Neural cell (in vitro differentiated cells): ENCODE results near the gene DCBLD1.

Experiments
- CTCF ChIP-seq: fragments of 450-650 bp; IDR thresholded peaks from 2 replicates; pipeline ENCODE4 v1.5.1; 2014; ENCODE audit warnings: antibody characterized with exemption, mild to moderate bottlenecking, moderate library complexity; ENCODE audit not compliant: poor library complexity, severe bottlenecking
- SMC3 ChIP-seq: fragments of 450-650 bp; conservative IDR thresholded peaks from 2 replicates; pipeline ENCODE4 v1.6.1; 2014; ENCODE audit warnings: antibody characterized with exemption, mild to moderate bottlenecking, moderate library complexity; ENCODE audit not compliant: poor library complexity

GRCh38 chr6:117597755-117598154 lies 115.3 kb downstream of the DCBLD1 start:
- no peak for TF ChIP-seq CTCF
- no peak for TF ChIP-seq SMC3
